Prostate gland (tissue), 2 donors: Measurements from ENCODE around the gene FAF2. TPM values are rescaled to one million over a fixed set of nuclear protein-coding genes. Genes with fewer than 3 reads are reported as not detected.

Source experiments
- DNase-seq: peaks from one replicate; pipeline ENCODE4 v3.0.0-alpha.2; 2019; ENCODE audit warnings: low spot score
- H3K27ac ChIP-seq, 2 donors: fragments of 200-600 bp; sonication (generic); 2 replicates each; pipeline ENCODE4 v1.5.1; 2017 to 2019
- H3K27me3 ChIP-seq: fragments of 200-600 bp; sonication (generic); replicated peaks from 2 replicates; pipeline ENCODE4 v1.5.1; 2019; ENCODE audit not compliant: insufficient read depth
- H3K36me3 ChIP-seq, 2 donors: fragments of 200-600 bp; sonication (generic); 1 replicate in 1 of 2; 2 replicates in 1 of 2; pipeline versions ENCODE4 v1.5.1 to v1.8.1; 2017 to 2019
- H3K4me1 ChIP-seq: fragments of 200-600 bp; sonication (generic); replicated peaks from 2 replicates; pipeline ENCODE4 v1.5.1; 2019
- H3K4me3 ChIP-seq, 2 donors: fragments of 200-600 bp; sonication (generic); 2 replicates each; pipeline ENCODE4 v1.5.1; 2017 to 2019
- H3K9me3 ChIP-seq: fragments of 200-600 bp; sonication (generic); 2 replicates; pipeline ENCODE4 v1.5.1; 2017
- CTCF ChIP-seq, 4 experiments: fragments of 200-600 bp in 2 of 4; fragments of 450-650 bp in 2 of 4; sonication (generic) in 2 of 4; IDR thresholded peaks; 1 replicate in 3 of 4; 2 replicates in 1 of 4; pipeline ENCODE4 v1.5.1; 2016 to 2019; ENCODE audit warnings: antibody characterized with exemption in 4 of 4, mild to moderate bottlenecking in 2 of 4, moderate library complexity in 2 of 4
- POLR2A ChIP-seq: fragments of 450-650 bp; IDR thresholded peaks from one replicate; pipeline ENCODE4 v1.6.1; 2016; ENCODE audit warnings: antibody characterized with exemption, mild to moderate bottlenecking
- POLR2AphosphoS5 ChIP-seq: sonication (generic); formaldehyde crosslinking; IDR thresholded peaks from one replicate; pipeline ENCODE4 v1.6.1; 2017; ENCODE audit warnings: antibody characterized with exemption
- WGBS: methylation state at CpG from one replicate; pipeline ENCODE4 v1.1.5; 2018; 5-methylcytosine and 5-hydroxymethylcytosine counted together
- intact Hi-C: fragments of 100-400 bp; cut with DNase I; formaldehyde crosslinking; loops from one replicate; pipeline ENCODE4 v1.14.2; 2022
- total RNA-seq, 2 donors: library from RNA; depleted of rRNA; stranded (reverse); fragments of >200 nt; gene quantifications; one replicate each; pipeline ENCODE4 v1.1.0, GENCODE V29; 2016

The FAF2 gene
- total RNA-seq, 2 donors from 2014 or later: 36.8 to 43.5 TPM

GRCh38 chr5:176425791-176426190 lies 22.4 kb upstream of the FAF2 start:
- intact Hi-C loops: no loop called here
- Histone ChIP-seq H3K36me3 (no peaks in the 10 kb centered on the region), H3K4me3 (no peak overlapping the region), H3K9me3 (no peaks in the 10 kb centered on the region), H3K4me1 (no peaks in the 10 kb centered on the region), H3K27me3 (no peaks in the 10 kb centered on the region), H3K27ac (no peak overlapping the region)
- TF ChIP-seq POLR2A (no peak), POLR2AphosphoS5 (no peak), CTCF (IDR thresholded peaks at IDR 0.05) (no peak)
- no peak for DNase-seq
- WGBS: 77% methylated on average over 1 of the region's 1 CpG

GRCh38 chr5:176426876-176427275 lies 21.3 kb upstream of the FAF2 start:
- Histone ChIP-seq H3K9me3 (no peaks in the 10 kb centered on the region), H3K27me3 (no peaks in the 10 kb centered on the region), H3K4me3 (no peak overlapping the region), H3K36me3 (no peaks in the 10 kb centered on the region), H3K27ac (no peak overlapping the region), H3K4me1 (no peaks in the 10 kb centered on the region)
- intact Hi-C loops: no loop called here
- WGBS: 90% methylated on average over 1 of the region's 1 CpG
- DNase-seq: no peak
- TF ChIP-seq POLR2AphosphoS5 (no peak), CTCF (IDR thresholded peaks at IDR 0.05) (no peak), POLR2A (no peak)

- Histone ChIP-seq H3K36me3 (no peaks in the 10 kb centered on the region), H3K4me3 (no peak overlapping the region), H3K27ac (no peak overlapping the region), H3K9me3 (no peaks in the 10 kb centered on the region), H3K27me3 (no peaks in the 10 kb centered on the region), H3K4me1 (no peaks in the 10 kb centered on the region)
- intact Hi-C loops: no loop called here
- WGBS: 75% methylated on average over 4 of the region's 4 CpGs
- no peak for DNase-seq
- no peak for TF ChIP-seq CTCF (IDR thresholded peaks at IDR 0.05)
- no peak for TF ChIP-seq POLR2A
These were observed 20.2 kb upstream of the FAF2 start for GRCh38 chr5:176427971-176428370.

- TF ChIP-seq CTCF (IDR thresholded peaks at IDR 0.05): no peak
- no peak for TF ChIP-seq POLR2AphosphoS5
- TF ChIP-seq POLR2A: no peak
- 62% methylated on average over 4 of the region's 4 CpGs for WGBS
- intact Hi-C loops: no loop called here
These were observed 18.2 kb upstream of the FAF2 start for GRCh38 chr5:176429972-176430371.

GRCh38 chr5:176432707-176433106 lies 15.5 kb upstream of the FAF2 start:
- WGBS: 87% methylated on average over 5 of the region's 5 CpGs
- Histone ChIP-seq H3K4me3 (no peak overlapping the region), H3K27me3 (no peaks in the 10 kb centered on the region), H3K27ac (no peak overlapping the region), H3K9me3 (no peaks in the 10 kb centered on the region), H3K4me1 (no peaks in the 10 kb centered on the region), H3K36me3 (no peaks in the 10 kb centered on the region)
- intact Hi-C loops: no loop called here
- TF ChIP-seq CTCF (IDR thresholded peaks at IDR 0.05) (no peak), POLR2A (no peak), POLR2AphosphoS5 (no peak)
- DNase-seq: no peak

More at GRCh38 chr5:176429972-176430371, 18.2 kb upstream of the FAF2 start:
- no peak overlapping the region for H3K27ac ChIP-seq
- H3K9me3 ChIP-seq: no peaks in the 10 kb centered on the region
- no peaks in the 10 kb centered on the region for H3K36me3 ChIP-seq
- no peaks in the 10 kb centered on the region for H3K27me3 ChIP-seq
- no peak for DNase-seq
- no peaks in the 10 kb centered on the region for H3K4me1 ChIP-seq
- no peak overlapping the region for H3K4me3 ChIP-seq
